GM23338 (cell line): ENCODE results near the gene TMCC1. TPM values are rescaled to one million over a fixed set of nuclear protein-coding genes. Genes with fewer than 3 reads are reported as not detected.

Experiments
- ATAC-seq: fragments of 200-7000 bp; cut with Tn5 transposase; 3 replicates; pipeline ENCODE4 v1.9.1; 2020
- DNase-seq: peaks from one replicate; pipeline ENCODE4 v3.0.0-alpha.2; 2015; ENCODE audit warnings: low spot score
- H2AFZ ChIP-seq: fragments of 200-600 bp; sonication (generic); 2 replicates; pipeline ENCODE4 v1.8.0; 2016; ENCODE audit warnings: antibody characterized with exemption, mild to moderate bottlenecking, moderate library complexity
- H3F3A ChIP-seq: fragments of 200-600 bp; sonication (generic); replicated peaks from 2 replicates; pipeline ENCODE4 v1.8.0; 2017; ENCODE audit warnings: antibody characterized with exemption, mixed run types, low read depth
- H3K27ac ChIP-seq: fragments of 200-600 bp; sonication (generic); 2 replicates; pipeline ENCODE4 v1.6.1; 2016; ENCODE audit warnings: low read depth
- H3K27me3 ChIP-seq: fragments of 200-600 bp; sonication (generic); 2 replicates; pipeline ENCODE4 v1.8.0; 2016; ENCODE audit warnings: mild to moderate bottlenecking, mixed run types, moderate library complexity; ENCODE audit not compliant: insufficient read depth
- H3K36me3 ChIP-seq: fragments of 200-600 bp; sonication (generic); 2 replicates; pipeline ENCODE4 v1.8.0; 2016; ENCODE audit warnings: mild to moderate bottlenecking; ENCODE audit not compliant: insufficient read depth
- H3K4me1 ChIP-seq: fragments of 200-600 bp; sonication (generic); 2 replicates; pipeline ENCODE4 v1.8.0; 2016; ENCODE audit warnings: mild to moderate bottlenecking, moderate library complexity; ENCODE audit not compliant: insufficient read depth
- H3K4me2 ChIP-seq: fragments of 200-600 bp; sonication (generic); 2 replicates; pipeline ENCODE4 v1.7.1; 2017; ENCODE audit warnings: mixed run types
- H3K4me3 ChIP-seq: fragments of 200-600 bp; sonication (generic); 2 replicates; pipeline ENCODE4 v1.6.1; 2016; ENCODE audit warnings: mixed run types
- H3K79me2 ChIP-seq: fragments of 200-600 bp; sonication (generic); replicated peaks from 2 replicates; pipeline ENCODE4 v1.8.0; 2017; ENCODE audit warnings: mild to moderate bottlenecking; ENCODE audit not compliant: insufficient read depth
- H3K9me2 ChIP-seq: fragments of 200-600 bp; sonication (generic); 2 replicates; pipeline ENCODE4 v1.8.0; 2017; ENCODE audit not compliant: insufficient read depth
- H4K20me1 ChIP-seq: fragments of 200-600 bp; sonication (generic); replicated peaks from 2 replicates; pipeline ENCODE4 v1.8.0; 2017; ENCODE audit warnings: mild to moderate bottlenecking; ENCODE audit not compliant: insufficient read depth
- H3K27ac Mint-ChIP-seq: 2 replicates; pipeline ENCODE4 v1.8.0; 2020; ENCODE audit warnings: inconsistent platforms, mild to moderate bottlenecking, moderate library complexity, mixed read lengths
- H3K27me3 Mint-ChIP-seq: 3 replicates; pipeline ENCODE4 v1.8.0; 2022; ENCODE audit warnings: low read depth, mild to moderate bottlenecking, moderate library complexity, mixed read lengths, inconsistent platforms; ENCODE audit not compliant: insufficient read depth, poor library complexity
- H3K36me3 Mint-ChIP-seq: 3 replicates; pipeline ENCODE4 v1.8.0; 2021; ENCODE audit warnings: low read depth, mild to moderate bottlenecking, inconsistent platforms, moderate library complexity, mixed read lengths
- H3K4me1 Mint-ChIP-seq: 3 replicates; pipeline ENCODE4 v1.8.0; 2020; ENCODE audit warnings: mild to moderate bottlenecking, inconsistent platforms, mixed read lengths
- H3K4me3 Mint-ChIP-seq: 3 replicates; pipeline ENCODE4 v1.8.0; 2021; ENCODE audit warnings: moderate library complexity, mild to moderate bottlenecking, inconsistent platforms, mixed read lengths
- H3K9me3 Mint-ChIP-seq: 3 replicates; pipeline ENCODE4 v1.8.0; 2020; ENCODE audit warnings: moderate library complexity, mild to moderate bottlenecking, inconsistent platforms, mixed read lengths
- ETS1 ChIP-seq: IDR thresholded peaks from 2 replicates; pipeline ENCODE4 v1.6.1; 2016; ENCODE audit warnings: antibody characterized with exemption
- EZH2 ChIP-seq: fragments of 200-600 bp; sonication (generic); IDR thresholded peaks from one replicate; pipeline ENCODE4 v1.8.0; 2017; ENCODE audit warnings: antibody characterized with exemption, mild to moderate bottlenecking, low read depth; ENCODE audit not compliant: unreplicated experiment
- EZH2phosphoT487 ChIP-seq: fragments of 200-600 bp; sonication (generic); IDR thresholded peaks from one replicate; pipeline ENCODE4 v1.8.1; 2018; ENCODE audit warnings: antibody characterized with exemption; ENCODE audit not compliant: unreplicated experiment
- NANOG ChIP-seq: IDR thresholded peaks from 2 replicates; pipeline ENCODE4 v1.6.1; 2016; ENCODE audit warnings: antibody characterized with exemption, borderline replicate concordance
- POLR2AphosphoS5 ChIP-seq: IDR thresholded peaks from 2 replicates; pipeline ENCODE4 v1.6.1; 2016; ENCODE audit warnings: antibody characterized with exemption, low read depth
- REST ChIP-seq: IDR thresholded peaks from one replicate; pipeline ENCODE4 v1.6.1; 2018; ENCODE audit warnings: antibody characterized with exemption; ENCODE audit not compliant: unreplicated experiment
- ZNF331 ChIP-seq: fragments of 250-450 bp; sonication (Bioruptor Pico); IDR thresholded peaks from 2 replicates; pipeline ENCODE4 v1.5.0; 2020; ENCODE audit warnings: low read depth, mild to moderate bottlenecking, moderate library complexity
- polyA plus RNA-seq: library from polyadenylated mRNA; unstranded; fragments of >200 nt; fragmentation: Nextera tagmentation; extraction: Ambion mirVana; gene quantifications from 2 replicates; pipeline ENCODE4 v1.2.1, GENCODE V29; 2016
- total RNA-seq: library from RNA; depleted of rRNA; stranded (reverse); fragments of >200 nt; shearing (Covaris generic); gene quantifications from 2 replicates; pipeline ENCODE4 v1.2.3, GENCODE V29; 2014
- TF ChIP-seq, protein P1 (sequence below): fragments of 250-450 bp; sonication (Bioruptor Pico); IDR thresholded peaks from 2 replicates; pipeline ENCODE4 v1.5.0; 2020; ENCODE audit warnings: mild to moderate bottlenecking, moderate library complexity
- TF ChIP-seq, protein P2 (sequence below), 2 experiments: fragments of 200-600 bp in 1 of 2; sonication (generic) in 1 of 2; conservative IDR thresholded peaks; 2 replicates each; pipeline versions ENCODE4 v1.5.1 to v1.6.1; 2016 to 2017; ENCODE audit warnings: antibody characterized with exemption in 2 of 2, low read depth in 2 of 2, mild to moderate bottlenecking in 2 of 2, moderate library complexity in 1 of 2

Gene TMCC1
- total and polyA plus RNA-seq, 2 experiments from 2014 or later: 8.2 to 18.4 TPM

GRCh38 chr3:129662191-129662608, 231.3 kb downstream of the TMCC1 start (continued):
- no peak for TF ChIP-seq NANOG
- TF ChIP-seq EZH2phosphoT487: no peak
- no peak for TF ChIP-seq POLR2AphosphoS5
- TF ChIP-seq, protein P1, sequence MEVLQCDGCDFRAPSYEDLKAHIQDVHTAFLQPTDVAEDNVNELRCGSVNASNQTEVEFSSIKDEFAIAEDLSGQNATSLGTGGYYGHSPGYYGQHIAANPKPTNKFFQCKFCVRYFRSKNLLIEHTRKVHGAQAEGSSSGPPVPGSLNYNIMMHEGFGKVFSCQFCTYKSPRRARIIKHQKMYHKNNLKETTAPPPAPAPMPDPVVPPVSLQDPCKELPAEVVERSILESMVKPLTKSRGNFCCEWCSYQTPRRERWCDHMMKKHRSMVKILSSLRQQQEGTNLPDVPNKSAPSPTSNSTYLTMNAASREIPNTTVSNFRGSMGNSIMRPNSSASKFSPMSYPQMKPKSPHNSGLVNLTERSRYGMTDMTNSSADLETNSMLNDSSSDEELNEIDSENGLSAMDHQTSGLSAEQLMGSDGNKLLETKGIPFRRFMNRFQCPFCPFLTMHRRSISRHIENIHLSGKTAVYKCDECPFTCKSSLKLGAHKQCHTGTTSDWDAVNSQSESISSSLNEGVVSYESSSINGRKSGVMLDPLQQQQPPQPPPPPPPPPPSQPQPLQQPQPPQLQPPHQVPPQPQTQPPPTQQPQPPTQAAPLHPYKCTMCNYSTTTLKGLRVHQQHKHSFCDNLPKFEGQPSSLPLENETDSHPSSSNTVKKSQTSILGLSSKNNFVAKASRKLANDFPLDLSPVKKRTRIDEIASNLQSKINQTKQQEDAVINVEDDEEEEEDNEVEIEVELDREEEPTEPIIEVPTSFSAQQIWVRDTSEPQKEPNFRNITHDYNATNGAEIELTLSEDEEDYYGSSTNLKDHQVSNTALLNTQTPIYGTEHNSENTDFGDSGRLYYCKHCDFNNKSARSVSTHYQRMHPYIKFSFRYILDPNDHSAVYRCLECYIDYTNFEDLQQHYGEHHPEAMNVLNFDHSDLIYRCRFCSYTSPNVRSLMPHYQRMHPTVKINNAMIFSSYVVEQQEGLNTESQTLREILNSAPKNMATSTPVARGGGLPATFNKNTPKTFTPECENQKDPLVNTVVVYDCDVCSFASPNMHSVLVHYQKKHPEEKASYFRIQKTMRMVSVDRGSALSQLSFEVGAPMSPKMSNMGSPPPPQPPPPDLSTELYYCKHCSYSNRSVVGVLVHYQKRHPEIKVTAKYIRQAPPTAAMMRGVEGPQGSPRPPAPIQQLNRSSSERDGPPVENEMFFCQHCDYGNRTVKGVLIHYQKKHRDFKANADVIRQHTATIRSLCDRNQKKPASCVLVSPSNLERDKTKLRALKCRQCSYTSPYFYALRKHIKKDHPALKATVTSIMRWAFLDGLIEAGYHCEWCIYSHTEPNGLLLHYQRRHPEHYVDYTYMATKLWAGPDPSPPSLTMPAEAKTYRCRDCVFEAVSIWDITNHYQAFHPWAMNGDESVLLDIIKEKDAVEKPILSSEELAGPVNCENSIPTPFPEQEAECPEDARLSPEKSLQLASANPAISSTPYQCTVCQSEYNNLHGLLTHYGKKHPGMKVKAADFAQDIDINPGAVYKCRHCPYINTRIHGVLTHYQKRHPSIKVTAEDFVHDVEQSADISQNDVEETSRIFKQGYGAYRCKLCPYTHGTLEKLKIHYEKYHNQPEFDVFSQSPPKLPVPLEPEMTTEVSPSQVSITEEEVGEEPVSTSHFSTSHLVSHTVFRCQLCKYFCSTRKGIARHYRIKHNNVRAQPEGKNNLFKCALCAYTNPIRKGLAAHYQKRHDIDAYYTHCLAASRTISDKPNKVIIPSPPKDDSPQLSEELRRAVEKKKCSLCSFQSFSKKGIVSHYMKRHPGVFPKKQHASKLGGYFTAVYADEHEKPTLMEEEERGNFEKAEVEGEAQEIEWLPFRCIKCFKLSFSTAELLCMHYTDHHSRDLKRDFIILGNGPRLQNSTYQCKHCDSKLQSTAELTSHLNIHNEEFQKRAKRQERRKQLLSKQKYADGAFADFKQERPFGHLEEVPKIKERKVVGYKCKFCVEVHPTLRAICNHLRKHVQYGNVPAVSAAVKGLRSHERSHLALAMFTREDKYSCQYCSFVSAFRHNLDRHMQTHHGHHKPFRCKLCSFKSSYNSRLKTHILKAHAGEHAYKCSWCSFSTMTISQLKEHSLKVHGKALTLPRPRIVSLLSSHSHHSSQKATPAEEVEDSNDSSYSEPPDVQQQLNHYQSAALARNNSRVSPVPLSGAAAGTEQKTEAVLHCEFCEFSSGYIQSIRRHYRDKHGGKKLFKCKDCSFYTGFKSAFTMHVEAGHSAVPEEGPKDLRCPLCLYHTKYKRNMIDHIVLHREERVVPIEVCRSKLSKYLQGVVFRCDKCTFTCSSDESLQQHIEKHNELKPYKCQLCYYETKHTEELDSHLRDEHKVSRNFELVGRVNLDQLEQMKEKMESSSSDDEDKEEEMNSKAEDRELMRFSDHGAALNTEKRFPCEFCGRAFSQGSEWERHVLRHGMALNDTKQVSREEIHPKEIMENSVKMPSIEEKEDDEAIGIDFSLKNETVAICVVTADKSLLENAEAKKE (CRISPR knock-in tag): no peak
- no peak for TF ChIP-seq ZNF331

DNA sequence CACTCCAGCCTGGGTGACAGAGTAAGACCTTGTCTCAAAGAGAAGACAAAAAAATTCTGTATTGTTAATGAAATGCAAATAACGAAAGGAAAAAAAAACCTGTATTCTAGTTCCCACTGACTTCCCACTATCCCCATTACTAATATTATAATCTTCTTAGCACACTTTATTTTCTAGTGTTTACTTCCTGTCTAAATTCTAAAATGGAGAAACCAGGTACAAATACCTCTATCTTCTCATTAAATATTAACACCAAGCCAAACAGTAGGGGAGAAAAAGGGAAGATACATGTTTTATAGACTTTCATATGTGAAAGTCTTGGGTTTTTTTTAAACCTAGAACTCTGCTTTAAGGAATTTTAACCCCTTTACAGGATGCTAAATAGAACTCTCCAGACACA, 231.7 kb downstream of the TMCC1 start:
- Histone ChIP-seq H2AFZ (no peak overlapping the region), H3K4me1 (peaks cover 10% of the 10 kb centered on the region), H3K9me2 (no peaks in the 10 kb centered on the region), H3K27me3 (no peaks in the 10 kb centered on the region), H4K20me1 (no peaks in the 10 kb centered on the region), H3K4me2 (no peak overlapping the region), H3F3A (no peaks in the 10 kb centered on the region), H3K27ac (no peak overlapping the region), H3K36me3 (no peaks in the 10 kb centered on the region), H3K4me3 (no peak overlapping the region), H3K79me2 (0 out of 2 replicates have a peak, but pooled peaks cover 2% of the 10 kb centered on the region)
- TF ChIP-seq EZH2phosphoT487 (no peak), REST (no peak), ZNF331 (no peak), ETS1 (no peak), EZH2 (no peak)
- TF ChIP-seq, protein P2, sequence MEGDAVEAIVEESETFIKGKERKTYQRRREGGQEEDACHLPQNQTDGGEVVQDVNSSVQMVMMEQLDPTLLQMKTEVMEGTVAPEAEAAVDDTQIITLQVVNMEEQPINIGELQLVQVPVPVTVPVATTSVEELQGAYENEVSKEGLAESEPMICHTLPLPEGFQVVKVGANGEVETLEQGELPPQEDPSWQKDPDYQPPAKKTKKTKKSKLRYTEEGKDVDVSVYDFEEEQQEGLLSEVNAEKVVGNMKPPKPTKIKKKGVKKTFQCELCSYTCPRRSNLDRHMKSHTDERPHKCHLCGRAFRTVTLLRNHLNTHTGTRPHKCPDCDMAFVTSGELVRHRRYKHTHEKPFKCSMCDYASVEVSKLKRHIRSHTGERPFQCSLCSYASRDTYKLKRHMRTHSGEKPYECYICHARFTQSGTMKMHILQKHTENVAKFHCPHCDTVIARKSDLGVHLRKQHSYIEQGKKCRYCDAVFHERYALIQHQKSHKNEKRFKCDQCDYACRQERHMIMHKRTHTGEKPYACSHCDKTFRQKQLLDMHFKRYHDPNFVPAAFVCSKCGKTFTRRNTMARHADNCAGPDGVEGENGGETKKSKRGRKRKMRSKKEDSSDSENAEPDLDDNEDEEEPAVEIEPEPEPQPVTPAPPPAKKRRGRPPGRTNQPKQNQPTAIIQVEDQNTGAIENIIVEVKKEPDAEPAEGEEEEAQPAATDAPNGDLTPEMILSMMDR (conservative IDR thresholded peaks at IDR 0.05; ENCODE audit: low read depth in 2 of 2): no peak
- Mint-ChIP-seq H3K27ac (no peak overlapping the region), H3K27me3 (no peaks in the 10 kb centered on the region), H3K4me1 (peaks cover 39% of the 10 kb centered on the region), H3K36me3 (no peaks in the 10 kb centered on the region), H3K9me3 (no peaks in the 10 kb centered on the region), H3K4me3 (no peak overlapping the region)
- no peak for ATAC-seq
- DNase-seq: no peak
